ENCODE measurements around the gene PSME1. TPM values are rescaled to one million over a fixed set of nuclear protein-coding genes. Genes with fewer than 3 reads are reported as not detected.

PSME1 gene
- total RNA-seq, 1 donor from 2014 or later: 129 TPM

- intact Hi-C loops (cut with DNase I): no loop called here
- peak; percentile 25 for DNase-seq
- peak; percentile 50 for ATAC-seq (ENCODE audit: poor library complexity)
These were observed 44.2 kb downstream of the PSME1 start for GRCh38 chr14:24179961-24180796.

DNA sequence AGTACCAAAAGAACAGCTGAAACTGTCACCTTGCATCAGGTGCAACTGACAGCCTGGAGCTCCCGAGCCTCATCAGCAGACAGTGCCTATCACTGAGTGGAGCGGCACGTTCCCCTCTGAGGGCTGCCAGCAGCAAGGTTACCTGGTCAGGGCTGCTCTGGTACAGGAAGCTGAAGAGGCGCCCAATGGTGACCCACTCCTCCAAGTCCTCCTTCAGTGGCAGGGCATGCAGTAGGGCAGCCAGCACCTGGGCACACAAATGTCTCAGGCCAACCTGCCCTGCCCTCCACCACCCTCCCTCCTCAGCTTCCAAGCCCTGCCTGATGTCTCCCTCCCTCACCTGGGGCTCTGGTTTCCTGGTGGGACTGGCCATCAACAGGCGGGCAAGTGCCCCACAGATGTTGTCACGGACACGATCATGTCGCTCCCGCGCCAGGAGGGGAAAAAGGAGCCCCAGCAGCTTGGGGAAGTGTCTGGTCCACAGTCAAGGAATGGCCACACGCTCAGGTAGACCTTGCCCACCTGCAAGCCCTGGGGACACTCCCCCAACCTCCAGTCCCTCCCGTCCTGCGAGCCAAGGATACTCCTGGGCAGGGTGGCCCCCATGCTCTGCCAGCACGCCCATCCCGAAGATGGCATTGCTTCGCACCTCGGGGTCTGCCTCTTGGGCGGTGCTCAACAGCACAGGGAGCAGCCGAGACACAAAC is 45.5 kb downstream of the PSME1 start:
- ATAC-seq (ENCODE audit: poor library complexity): no peak
- intact Hi-C loops (cut with DNase I): no loop called here
- no peak for DNase-seq

GRCh38 chr14:24182110-24182882 is 46.3 kb downstream of the PSME1 start:
- intact Hi-C loops (cut with DNase I): no loop called here
- DNase-seq (no peak), ATAC-seq (ENCODE audit: poor library complexity) (no peak)

DNA sequence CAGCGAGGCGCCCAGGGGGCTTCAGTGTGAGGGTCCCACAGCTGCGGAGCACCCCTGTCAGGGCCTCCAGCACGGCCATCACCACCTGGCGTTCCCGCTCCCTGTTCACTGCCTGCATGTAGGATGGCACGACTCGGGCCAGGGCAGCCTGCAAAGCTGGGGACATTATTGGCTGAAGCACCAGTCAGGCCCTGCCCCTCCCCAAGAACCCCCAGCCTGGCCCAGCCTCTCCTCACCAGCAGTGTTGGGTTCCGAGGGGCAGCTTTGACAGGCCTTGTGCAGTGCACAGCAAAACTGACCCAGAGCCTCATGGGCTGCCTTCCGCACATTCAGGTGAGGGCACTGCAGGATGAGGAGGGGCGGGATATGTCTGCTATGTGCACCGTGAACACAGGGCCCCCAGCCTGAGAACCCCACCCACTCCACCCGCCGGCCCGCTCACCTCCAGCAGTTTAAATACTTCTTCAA is 47.1 kb downstream of the PSME1 start:
- ATAC-seq (ENCODE audit: poor library complexity): no peak
- intact Hi-C loops (cut with DNase I): no loop called here
- DNase-seq: no peak

GRCh38 chr14:24184104-24184970 is 48.3 kb downstream of the PSME1 start:
- DNase-seq (no peak), ATAC-seq (ENCODE audit: poor library complexity) (no peak)
- intact Hi-C loops (cut with DNase I): no loop called here

DNA sequence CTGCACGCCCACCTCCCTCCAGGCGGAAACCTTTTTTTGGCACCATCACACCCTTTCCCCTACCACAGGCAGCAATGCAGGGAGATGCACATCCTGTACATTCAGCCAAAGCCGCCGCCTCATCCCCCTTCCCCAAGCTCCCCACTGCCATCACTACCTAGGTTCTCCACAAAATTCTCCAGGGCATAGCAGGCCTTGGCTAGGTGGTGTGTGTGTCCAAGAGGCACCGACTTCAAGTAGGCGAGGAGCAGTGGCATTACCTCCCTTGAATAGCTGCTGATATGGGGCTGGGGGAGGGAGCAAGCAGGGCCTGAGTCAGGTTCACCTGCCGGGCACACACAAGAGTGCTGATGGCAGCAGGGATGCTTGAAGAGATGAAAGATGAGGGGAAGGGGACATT is 49.0 kb downstream of the PSME1 start:
- ATAC-seq (ENCODE audit: poor library complexity) (no peak), DNase-seq (no peak)
- intact Hi-C loops (cut with DNase I): no loop called here

GRCh38 chr14:24185741-24186140 is 49.7 kb downstream of the PSME1 start:
- DNase-seq: no peak
- intact Hi-C loops (cut with DNase I): no loop called here
- ATAC-seq (ENCODE audit: poor library complexity): no peak

DNA sequence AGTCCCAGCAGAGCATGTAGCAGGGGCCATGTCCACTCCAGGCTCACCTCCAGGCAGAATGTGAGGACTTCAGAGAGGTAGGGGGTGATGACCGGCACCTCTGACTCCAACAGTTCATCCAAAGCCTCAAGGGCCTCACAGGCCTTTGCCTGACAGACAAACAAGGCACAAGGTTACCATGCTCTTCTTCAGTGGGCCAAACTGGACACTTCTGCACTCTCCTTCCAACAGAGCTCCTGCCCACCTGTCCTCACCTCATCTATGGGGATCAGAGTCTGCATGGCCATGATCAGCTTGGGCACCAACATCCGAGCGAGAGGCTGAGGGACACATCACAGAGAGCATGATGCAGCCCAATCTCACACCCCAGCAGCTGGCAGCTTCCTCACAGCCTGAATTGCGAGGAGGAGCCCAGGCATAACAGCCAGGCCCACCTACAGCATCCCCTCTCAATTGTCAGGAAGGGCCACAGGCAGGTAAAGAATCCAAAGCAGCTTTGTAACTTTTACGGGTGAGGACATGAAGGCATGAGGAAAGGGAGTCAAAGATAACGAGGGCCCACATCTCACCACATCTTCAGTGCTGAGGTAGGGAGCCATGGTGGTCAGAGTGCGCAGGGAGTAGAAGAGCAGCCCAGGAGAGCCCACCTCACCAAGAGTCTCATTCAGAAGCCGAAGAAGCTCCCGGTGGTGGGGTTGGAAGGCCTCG is 51.0 kb downstream of the PSME1 start:
- DNase-seq: no peak
- ATAC-seq (ENCODE audit: poor library complexity): no peak
- intact Hi-C loops (cut with DNase I): no loop called here

GRCh38 chr14:24187539-24187915 is 51.5 kb downstream of the PSME1 start:
- DNase-seq (no peak), ATAC-seq (ENCODE audit: poor library complexity) (no peak)
- intact Hi-C loops (cut with DNase I): no loop called here

Small RNA genes within 50 kb of the gene (microRNA-seq; reads per million reads assigned to microRNA genes)
- not detected for gene MIR7703

Other genes with a start within 250 kb of the PSME1 start
- gene DHRS4, start 182.4 kb upstream of the PSME1 start, total RNA-seq: 28.1 TPM
- 17.7 TPM for gene DHRS4L2, start 147.3 kb upstream of the PSME1 start, total RNA-seq
- gene CARMIL3, start 84.2 kb upstream of the PSME1 start, total RNA-seq: 0.08 TPM
- not detected for gene CPNE6, start 64.6 kb upstream of the PSME1 start, total RNA-seq
- gene PCK2, start 41.9 kb upstream of the PSME1 start, total RNA-seq: 2.7 TPM
- gene DCAF11, start 21.4 kb upstream of the PSME1 start, total RNA-seq: 81.7 TPM
- gene NRL, start 21.2 kb upstream of the PSME1 start, total RNA-seq: 0.75 TPM
- 126 TPM for gene FITM1, start 5.5 kb upstream of the PSME1 start, total RNA-seq
- gene EMC9, start 5.4 kb downstream of the PSME1 start, total RNA-seq: 14.4 TPM
- gene PSME2, start 10.4 kb downstream of the PSME1 start, total RNA-seq: 88.8 TPM
- 29.5 TPM for gene RNF31, start 11.3 kb downstream of the PSME1 start, total RNA-seq
- 24.0 TPM for gene IRF9, start 25.1 kb downstream of the PSME1 start, total RNA-seq
- 1.7 TPM for gene REC8, start 35.9 kb downstream of the PSME1 start, total RNA-seq
- gene IPO4, start 52.6 kb downstream of the PSME1 start, total RNA-seq: 10.5 TPM
- gene TM9SF1, start 59.2 kb downstream of the PSME1 start, total RNA-seq: 19.2 TPM
- gene TSSK4, start 69.5 kb downstream of the PSME1 start, total RNA-seq: not detected
- 26.6 TPM for gene CHMP4A, start 77.3 kb downstream of the PSME1 start, total RNA-seq
- 18.9 TPM for gene MDP1, start 79.9 kb downstream of the PSME1 start, total RNA-seq
- 212 TPM for gene NEDD8, start 96.2 kb downstream of the PSME1 start, total RNA-seq
- gene GMPR2, start 96.7 kb downstream of the PSME1 start, total RNA-seq: 26.2 TPM
- gene TINF2, start 106.4 kb downstream of the PSME1 start, total RNA-seq: 28.7 TPM
- gene TGM1, start 127.0 kb downstream of the PSME1 start, total RNA-seq: 1.1 TPM
- 20.3 TPM for gene RABGGTA, start 135.4 kb downstream of the PSME1 start, total RNA-seq
- gene DHRS1, start 163.6 kb downstream of the PSME1 start, total RNA-seq: 5.2 TPM
- 23.4 TPM for gene NOP9, start 163.7 kb downstream of the PSME1 start, total RNA-seq
- gene CIDEB, start 171.8 kb downstream of the PSME1 start, total RNA-seq: 2.9 TPM
- gene LTB4R2, start 173.9 kb downstream of the PSME1 start, total RNA-seq: 0.65 TPM
- gene LTB4R, start 175.3 kb downstream of the PSME1 start, total RNA-seq: 1.8 TPM
- 20.6 TPM for gene ADCY4, start 198.9 kb downstream of the PSME1 start, total RNA-seq
- gene RIPK3, start 203.8 kb downstream of the PSME1 start, total RNA-seq: 2.9 TPM
- gene NFATC4, start 232.0 kb downstream of the PSME1 start, total RNA-seq: 25.6 TPM

All from Right ventricle myocardium superior (tissue), 1 donor.